ENCODE data around the gene SDHAF3. TPM values are rescaled to one million over a fixed set of nuclear protein-coding genes. Genes with fewer than 3 reads are reported as not detected.

Gene SDHAF3
- total and polyA plus RNA-seq, 2 of the 8 experiments (the other 6 are each of a cell fraction or from before 2014, with no cell fraction given) = 12.0 to 31.3 TPM

GRCh38 chr7:97203957-97204356 lies 86.5 kb downstream of the SDHAF3 start:
- Histone ChIP-seq H3K18ac (ENCODE audit: extremely low read depth, low read length) (no peak overlapping the region), H3K79me1 (ENCODE audit: low read depth, low read length) (no peaks in the 10 kb centered on the region), H3K27ac (ENCODE audit: low read depth, low read length) (no peak overlapping the region), H4K5ac (ENCODE audit: insufficient read length, low read depth, low read length) (no peak overlapping the region), H3K9ac (replicated peaks in 1 of 4; ENCODE audit: extremely low read depth in 1 of 4, low read depth in 3 of 4, low read length in 3 of 4) (no peak overlapping the region), H3K4ac (replicated peaks; ENCODE audit: insufficient read length, low read depth, low read length) (no peak overlapping the region), H3K14ac (ENCODE audit: insufficient read length) (no peak overlapping the region), H2AFZ (ENCODE audit: low read length) (no peak overlapping the region), H3K79me2 (ENCODE audit: control insufficient read depth in 1 of 2, insufficient read depth in 2 of 2, low read length in 2 of 2) (no peaks in the 10 kb centered on the region), H3K9me3 (ENCODE audit: insufficient read depth in 2 of 2, low read depth in 1 of 2, low read length in 1 of 2) (no peaks in the 10 kb centered on the region), H2BK120ac (replicated peaks; ENCODE audit: low read depth, low read length) (no peak overlapping the region), H3K36me3 (ENCODE audit: control insufficient read depth in 2 of 4, insufficient read depth in 4 of 4, low read length in 3 of 4) (no peaks in the 10 kb centered on the region), H3K4me3 (ENCODE audit: extremely low read depth in 1 of 4, insufficient read depth in 2 of 4, low read depth in 3 of 4, low read length in 4 of 4) (no peak overlapping the region), H2AK5ac (ENCODE audit: low read depth, low read length) (no peak overlapping the region), H3K56ac (replicated peaks; ENCODE audit: insufficient read length, low read depth, low read length) (no peak overlapping the region), H3K4me1 (replicated peaks in 1 of 4; ENCODE audit: control insufficient read depth in 3 of 4, insufficient read depth in 4 of 4, low read length in 3 of 4) (no peaks in the 10 kb centered on the region), H3K23ac (ENCODE audit: insufficient read length) (no peak overlapping the region), H2BK15ac (ENCODE audit: low read length) (no peak overlapping the region), H3K4me2 (ENCODE audit: insufficient read depth in 1 of 2, low read depth in 2 of 2, low read length in 2 of 2) (no peak overlapping the region), H2BK5ac (ENCODE audit: low read depth, low read length) (no peak overlapping the region), H2BK12ac (ENCODE audit: low read depth, low read length) (no peak overlapping the region), H2BK20ac (ENCODE audit: low read length) (no peak overlapping the region), H4K91ac (replicated peaks; ENCODE audit: insufficient read length, low read length) (no peak overlapping the region), H4K8ac (ENCODE audit: extremely low read depth, insufficient read depth, low read length) (no peak overlapping the region), H4K20me1 (replicated peaks in 1 of 2; ENCODE audit: control insufficient read depth in 1 of 2, insufficient read depth in 2 of 2, low read length in 2 of 2) (no peaks in the 10 kb centered on the region), H3K23me2 (ENCODE audit: low read depth, low read length) (no peaks in the 10 kb centered on the region), H3K27me3 (replicated peaks in 1 of 4; ENCODE audit: control insufficient read depth in 3 of 4, extremely low read depth in 1 of 4, insufficient read depth in 3 of 4, low read length in 3 of 4) (no peaks in the 10 kb centered on the region)
- TF ChIP-seq CBX8 (IDR thresholded peaks at IDR 0.05; ENCODE audit: borderline replicate concordance, low read depth, low read length) = no peak
- no peak for TF ChIP-seq ATF2 (IDR thresholded peaks at IDR 0.05; ENCODE audit: low read length)
- no peak for TF ChIP-seq BACH1 (IDR thresholded peaks at IDR 0.05; ENCODE audit: low read length)
- no peak for TF ChIP-seq CEBPB (IDR thresholded peaks at IDR 0.05; ENCODE audit: low read depth, low read length)
- TF ChIP-seq CHD2 (IDR thresholded peaks at IDR 0.05; ENCODE audit: low read length) = no peak
- no peak for TF ChIP-seq RAD21 (IDR thresholded peaks at IDR 0.05 in 1 of 2, conservative IDR thresholded peaks at IDR 0.05 in 1 of 2; ENCODE audit: low read depth in 2 of 2, low read length in 2 of 2)
- TF ChIP-seq TEAD4 (IDR thresholded peaks at IDR 0.05; ENCODE audit: low read depth, low read length) = no peak
- no peak for TF ChIP-seq ZNF274 (IDR thresholded peaks at IDR 0.05; ENCODE audit: borderline replicate concordance, extremely low read depth, low read length)
- TF ChIP-seq POLR2A (IDR thresholded peaks at IDR 0.05; ENCODE audit: control extremely low read depth in 1 of 2, low read depth in 2 of 2, low read length in 2 of 2) = no peak
- TF ChIP-seq EP300 (IDR thresholded peaks at IDR 0.05; ENCODE audit: borderline replicate concordance in 1 of 2, low read depth in 2 of 2, low read length in 2 of 2) = no peak
- TF ChIP-seq GABPA (IDR thresholded peaks at IDR 0.05; ENCODE audit: borderline replicate concordance, insufficient read depth, low read length) = no peak
- FAIRE-seq = no peak
- WGBS, 2 experiments (ENCODE audit: extremely low coverage in 1 of 2, insufficient coverage in 1 of 2, insufficient read length in 1 of 2, insufficient replicate concordance in 2 of 2, low coverage in 1 of 2, low lambda C conversion rate in 2 of 2, missing lambda C conversion rate in 1 of 2) = 93% methylated on average over 2 of the region's 2 CpGs; no CpG with 5 or more reads in 1 of the 2 experiments
- POLR2A ChIA-PET (ENCODE audit: partially characterized antibody) = no interaction called here
- CTCF ChIA-PET (ENCODE audit: partially characterized antibody) = interaction anchor here (1.2 kb wide), 1 partner anchor 632 kb away, joined by 3 read pairs; no protein-coding TSS in a partner anchor
- DNase-seq (ENCODE audit: low read depth in 1 of 2, low spot score in 2 of 2) = no peak

Data from H1 (cell line).